OCI-LY7 (cell line): Measurements from ENCODE around the gene FMNL1. TPM values are rescaled to one million over a fixed set of nuclear protein-coding genes. Genes with fewer than 3 reads are reported as not detected.

Source experiments
- BruUV-seq: library from RNA; stranded (reverse); fragments of 400-500 nt; replicated peaks from 2 replicates; lab custom pipeline; 2021; lab: Mats Ljungman, UMichigan
- CTCF ChIA-PET: fragments of 300-600 bp; sonication (Branson Sonifier 250); formaldehyde crosslinking; loops from one replicate; lab custom pipeline; 2022; ENCODE audit warnings: antibody characterized with exemption; ENCODE audit not compliant: unreplicated experiment; lab: Charles Lee
- POLR2A ChIA-PET: fragments of 300-600 bp; sonication (Branson Sonifier 250); formaldehyde crosslinking; loops from one replicate; lab custom pipeline; 2022; ENCODE audit warnings: antibody characterized with exemption; lab: Charles Lee
- DNase-seq: peaks from one replicate; pipeline ENCODE4 v3.0.0-alpha.2; 2015; ENCODE audit warnings: low spot score
- H2AFZ ChIP-seq: fragments of 200-600 bp; sonication (generic), shearing (Covaris generic); 2 replicates; pipeline ENCODE4 v1.6.1; 2014; ENCODE audit warnings: mild to moderate bottlenecking, antibody characterized with exemption, low read length, moderate library complexity
- H3K27ac ChIP-seq: fragments of 200-600 bp; sonication (generic); 2 replicates; pipeline ENCODE4 v1.5.1; 2014; ENCODE audit warnings: mixed run types, low read depth, mild to moderate bottlenecking, moderate library complexity, low read length, inconsistent platforms; ENCODE audit not compliant: poor library complexity, severe bottlenecking
- H3K36me3 ChIP-seq: fragments of 200-600 bp; sonication (generic); 2 replicates; pipeline ENCODE4 v1.6.1; 2014; ENCODE audit warnings: mild to moderate bottlenecking, antibody characterized with exemption, low read length, moderate library complexity, mixed read lengths; ENCODE audit not compliant: insufficient read depth
- H3K4me1 ChIP-seq: fragments of 200-600 bp; sonication (generic); 2 replicates; pipeline ENCODE4 v1.5.1; 2014; ENCODE audit warnings: mild to moderate bottlenecking, low read length; ENCODE audit not compliant: insufficient read depth, poor library complexity, severe bottlenecking
- H3K4me2 ChIP-seq: fragments of 200-600 bp; sonication (generic); 2 replicates; pipeline ENCODE4 v1.6.1; 2014; ENCODE audit warnings: mild to moderate bottlenecking, low read length
- H3K4me3 ChIP-seq: fragments of 200-600 bp; sonication (generic); 2 replicates; pipeline ENCODE4 v1.5.1; 2014; ENCODE audit warnings: mild to moderate bottlenecking, low read depth, low read length; ENCODE audit not compliant: poor library complexity, severe bottlenecking
- H3K79me2 ChIP-seq: fragments of 200-600 bp; sonication (generic); 2 replicates; pipeline ENCODE4 v1.6.1; 2016; ENCODE audit warnings: low read depth, mild to moderate bottlenecking, low read length, moderate library complexity, mixed read lengths; ENCODE audit not compliant: insufficient read depth
- H3K9me2 ChIP-seq: fragments of 200-600 bp; sonication (generic); 2 replicates; pipeline ENCODE4 v1.6.1; 2016; ENCODE audit warnings: mild to moderate bottlenecking, low read length, mixed read lengths; ENCODE audit not compliant: insufficient read depth
- H3K9me3 ChIP-seq: fragments of 200-600 bp; sonication (generic); 2 replicates; pipeline ENCODE4 v1.6.1; 2014; ENCODE audit warnings: mild to moderate bottlenecking, mixed run types, low read length, mixed read lengths
- H4K20me1 ChIP-seq: fragments of 200-600 bp; sonication (generic); 2 replicates; pipeline ENCODE4 v1.6.1; 2014; ENCODE audit warnings: mild to moderate bottlenecking, antibody characterized with exemption, low read length, moderate library complexity, mixed read lengths; ENCODE audit not compliant: insufficient read depth
- CTCF ChIP-seq: fragments of 200-600 bp; sonication (generic); conservative IDR thresholded peaks from 2 replicates; pipeline ENCODE4 v1.5.1; 2014; ENCODE audit warnings: mild to moderate bottlenecking, antibody characterized with exemption, low read length, moderate library complexity, mixed read lengths
- EZH2phosphoT487 ChIP-seq: fragments of 200-600 bp; sonication (generic); IDR thresholded peaks from 2 replicates; pipeline ENCODE4 v1.6.1; 2018; ENCODE audit warnings: low read depth, borderline replicate concordance, mild to moderate bottlenecking, mixed run types, antibody characterized with exemption, low read length, moderate library complexity, mixed read lengths
- intact Hi-C: fragments of 100-400 bp; cut with micrococcal nuclease; formaldehyde crosslinking; loops from one replicate; pipeline ENCODE4 v1.10.0; 2022; ENCODE audit not compliant: unreplicated experiment
- total RNA-seq, 2 experiments: library from RNA; depleted of rRNA in 1 of 2; stranded (reverse); fragments of >200 nt in 1 of 2; shearing (Covaris generic) in 1 of 2; gene quantifications; 2 replicates each; pipeline ENCODE4 v1.2.3, GENCODE V29; 2014 to 2022

The FMNL1 gene
- total RNA-seq, 2 experiments from 2014 or later, result 55.1 to 133 TPM

- no peak for TF ChIP-seq EZH2phosphoT487
- TF ChIP-seq CTCF, result no peak
- intact Hi-C loops, result no loop called here
- no peak overlapping the region for H3K4me3 ChIP-seq
- no peak overlapping the region for H3K27ac ChIP-seq
- no peak for DNase-seq
- no peaks in the 10 kb centered on the region for H4K20me1 ChIP-seq
- ChIA-PET POLR2A (no interaction called here), CTCF (no interaction called here)
- no peak overlapping the region for H3K4me2 ChIP-seq
- no peaks in the 10 kb centered on the region for H3K9me3 ChIP-seq
- H3K36me3 ChIP-seq, result peaks cover 20% of the 10 kb centered on the region
- H3K79me2 ChIP-seq, result peaks cover 4% of the 10 kb centered on the region; the same call in 1 of the 2 replicates
- H3K9me2 ChIP-seq, result no peaks in the 10 kb centered on the region
- peaks cover 3% of the 10 kb centered on the region for H3K4me1 ChIP-seq
- no TSS peak for BruUV-seq
- H2AFZ ChIP-seq, result no peak overlapping the region
These were observed 32.2 kb downstream of the FMNL1 start for GRCh38 chr17:45253879-45254278.

GRCh38 chr17:45255358-45255757 is 33.7 kb downstream of the FMNL1 start:
- BruUV-seq, result no TSS peak

More at GRCh38 chr17:45255358-45255757, 33.7 kb downstream of the FMNL1 start:
- no peak overlapping the region for H3K4me2 ChIP-seq
- CTCF ChIA-PET, result no interaction called here
- no peaks in the 10 kb centered on the region for H3K9me2 ChIP-seq
- intact Hi-C loops, result no loop called here
- H3K9me3 ChIP-seq, result no peaks in the 10 kb centered on the region
- H3K4me3 ChIP-seq, result no peak overlapping the region
- no peaks in the 10 kb centered on the region for H4K20me1 ChIP-seq
- no peak overlapping the region for H3K27ac ChIP-seq
- H3K36me3 ChIP-seq, result peaks cover 11% of the 10 kb centered on the region
- no peaks in the 10 kb centered on the region for H3K79me2 ChIP-seq
- H3K4me1 ChIP-seq, result no peaks in the 10 kb centered on the region
- TF ChIP-seq CTCF (no peak), EZH2phosphoT487 (no peak)
- H2AFZ ChIP-seq, result no peak overlapping the region
- POLR2A ChIA-PET, result no interaction called here
- no peak for DNase-seq
